HG03442 (cell line): ENCODE results near the gene TMEM252.

Experiments
- ATAC-seq: cut with Tn5 transposase; IDR thresholded peaks from one replicate; pipeline ENCODE4 v1.9.1; 2021; ENCODE audit warnings: mild to moderate bottlenecking, moderate library complexity; ENCODE audit not compliant: unreplicated experiment

The TMEM252 gene

DNA sequence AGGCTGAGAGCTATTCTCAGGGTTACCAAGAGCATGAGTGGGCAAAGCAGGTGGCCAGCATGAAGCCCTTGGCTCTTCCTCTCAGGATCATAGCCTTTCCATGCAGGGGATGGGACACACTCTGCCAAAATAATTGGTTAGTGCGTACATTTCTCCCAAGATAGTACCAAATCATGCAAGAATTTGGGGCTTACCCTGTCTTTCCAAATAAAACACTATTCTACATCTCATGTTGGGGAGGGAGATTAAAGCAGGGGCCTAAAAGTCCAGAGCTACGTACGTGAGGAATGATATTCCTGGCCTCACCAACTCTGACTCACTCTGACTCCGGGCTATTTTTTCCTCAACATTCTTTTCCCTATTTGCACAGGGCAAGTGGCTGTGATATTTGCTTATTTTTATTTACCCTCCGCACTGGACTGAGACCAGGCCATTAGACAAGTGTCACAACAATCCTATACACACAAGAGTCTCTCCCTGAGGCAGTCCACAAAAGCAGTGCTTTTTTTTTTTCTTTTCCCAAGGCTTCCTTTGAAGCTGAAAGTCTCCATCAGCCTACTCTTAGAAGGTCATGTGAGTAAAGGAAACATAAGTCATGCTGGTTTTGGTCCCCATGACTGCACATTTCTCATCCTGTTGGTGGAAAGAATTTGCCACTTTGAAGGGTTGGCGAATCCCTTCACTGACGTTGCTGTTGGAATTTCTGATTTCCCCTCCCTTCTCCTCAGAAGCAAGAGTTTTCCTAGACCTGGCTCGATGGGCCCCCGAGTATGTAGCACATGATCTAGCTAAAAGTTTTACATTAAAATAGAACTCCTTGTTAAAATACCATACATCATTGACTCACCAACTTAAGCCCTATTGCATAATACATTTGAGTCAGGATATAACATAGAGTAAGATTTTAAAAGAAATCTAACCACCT lies 40.0 kb downstream of the TMEM252 start:
- ATAC-seq, result no peak

DNA sequence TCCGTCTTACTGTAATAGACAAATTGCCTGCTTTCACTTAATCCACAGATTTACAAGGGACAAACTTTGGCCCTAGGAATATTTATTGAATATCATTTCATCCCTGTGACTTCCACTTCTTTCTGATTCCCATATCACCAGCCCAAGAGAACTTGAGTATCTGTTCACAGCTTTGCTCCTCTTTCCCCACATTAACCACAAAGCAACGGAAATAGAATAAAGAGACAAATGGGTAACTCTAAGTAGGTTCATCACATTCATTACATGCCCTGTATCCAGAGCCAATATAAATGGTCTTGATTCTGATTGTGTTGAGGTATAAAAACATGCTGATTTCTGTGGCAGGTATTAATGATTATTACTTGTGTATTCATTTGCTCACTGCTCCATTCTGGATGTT lies 41.9 kb downstream of the TMEM252 start:
- no peak for ATAC-seq

DNA sequence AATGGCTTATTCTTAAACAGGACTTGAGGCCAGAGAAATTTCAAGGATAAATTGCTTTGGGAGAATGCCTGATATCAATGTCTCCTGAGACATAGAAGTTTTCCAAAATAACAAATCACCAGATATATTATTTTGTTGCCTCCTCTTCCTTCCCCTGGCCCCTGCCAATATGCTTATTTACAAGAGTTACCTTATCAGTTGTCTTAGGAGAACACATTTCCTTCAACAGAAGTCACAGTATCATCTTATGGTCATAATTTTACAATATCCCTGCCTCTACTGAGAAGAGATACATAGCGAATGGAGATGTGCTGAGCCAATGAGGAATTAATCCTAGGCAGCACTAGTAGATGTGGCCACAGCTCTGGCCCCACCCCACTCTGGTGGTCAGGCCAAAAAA lies 43.1 kb downstream of the TMEM252 start:
- ATAC-seq, result no peak

DNA sequence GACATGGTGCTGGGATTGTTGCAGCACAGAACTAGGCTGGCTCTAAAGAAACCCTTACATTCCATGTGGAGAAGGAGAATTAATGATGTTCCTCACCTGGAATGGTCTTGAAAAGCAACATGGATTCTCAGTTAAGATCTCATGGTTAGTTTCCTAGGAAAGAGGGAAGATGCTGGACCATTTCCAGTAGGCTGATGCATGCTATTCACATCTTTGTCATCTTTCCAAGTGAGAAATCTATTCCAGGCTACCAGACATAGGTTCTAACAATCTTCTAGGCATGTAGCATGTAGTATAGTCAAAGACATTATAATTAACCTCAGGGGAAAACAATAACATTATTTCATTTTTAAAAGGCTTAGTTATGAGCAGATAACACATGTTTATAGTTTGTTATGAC lies 44.3 kb downstream of the TMEM252 start:
- ATAC-seq, result no peak

DNA sequence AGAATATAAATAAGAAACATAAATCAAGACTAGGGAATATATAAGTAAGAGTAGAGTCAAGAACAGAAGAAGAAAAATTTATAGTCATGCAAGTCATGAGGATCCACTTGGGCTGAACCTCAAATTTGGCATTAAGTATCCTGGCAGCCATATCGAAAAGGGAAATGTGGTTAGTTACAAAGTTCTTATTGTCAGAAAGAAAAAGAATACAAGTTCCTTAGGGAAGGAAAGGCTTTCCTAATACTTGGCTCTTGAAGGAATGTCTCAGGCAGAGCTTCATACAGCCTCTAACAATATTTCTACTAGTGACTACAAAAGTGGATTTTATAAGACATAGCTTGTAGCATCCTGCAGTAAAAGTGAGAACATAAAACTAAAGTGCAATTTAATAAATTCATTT lies 45.4 kb downstream of the TMEM252 start:
- ATAC-seq, result no peak

DNA sequence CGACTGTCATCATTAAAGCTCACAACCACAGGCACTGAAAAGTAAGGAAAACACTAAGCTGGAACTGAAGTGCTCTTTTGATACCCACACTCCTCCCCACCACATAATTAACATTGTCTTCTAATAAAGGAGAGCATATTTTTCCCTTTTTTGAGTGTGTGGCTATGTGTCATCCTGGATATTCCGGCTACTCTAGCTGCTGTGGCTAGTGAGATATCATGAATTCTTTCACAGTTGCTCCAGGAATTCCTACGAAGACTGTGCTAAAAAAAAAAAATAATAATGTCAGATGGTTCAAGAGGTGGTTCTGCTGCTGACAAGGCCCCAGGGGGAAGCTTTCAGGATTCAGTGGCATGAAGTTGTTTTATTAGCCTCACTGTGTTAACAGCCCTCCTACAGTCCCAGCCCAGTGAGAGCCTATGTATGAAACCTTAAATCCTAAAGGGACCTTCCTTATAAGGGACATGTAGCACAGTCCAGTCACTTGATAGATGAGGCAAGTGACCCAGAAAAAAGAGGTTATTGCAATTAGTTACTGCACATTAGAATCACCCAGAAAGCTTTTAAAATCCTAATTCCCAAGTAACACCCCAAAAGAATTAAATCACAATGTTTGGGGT lies 46.6 kb downstream of the TMEM252 start:
- no peak for ATAC-seq

DNA sequence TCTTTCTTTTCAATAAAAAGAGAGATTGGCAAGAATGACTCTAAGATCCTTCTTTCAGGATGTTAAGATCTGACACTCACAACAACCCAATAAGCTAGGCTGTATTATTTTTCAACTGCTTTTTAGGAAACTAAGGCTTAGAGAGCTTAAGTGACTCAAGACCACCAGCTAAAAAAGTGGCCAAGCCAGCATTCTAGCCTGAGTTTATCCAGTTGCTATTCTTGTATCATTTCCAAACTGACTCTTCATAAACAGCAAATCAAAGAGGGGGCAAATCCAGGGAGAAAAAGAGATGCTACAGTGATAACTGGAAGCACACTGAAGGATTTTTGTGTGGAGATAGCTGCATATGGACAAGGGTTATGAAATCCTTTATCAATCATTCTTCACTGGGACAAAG lies 47.1 kb downstream of the TMEM252 start:
- ATAC-seq, result no peak

DNA sequence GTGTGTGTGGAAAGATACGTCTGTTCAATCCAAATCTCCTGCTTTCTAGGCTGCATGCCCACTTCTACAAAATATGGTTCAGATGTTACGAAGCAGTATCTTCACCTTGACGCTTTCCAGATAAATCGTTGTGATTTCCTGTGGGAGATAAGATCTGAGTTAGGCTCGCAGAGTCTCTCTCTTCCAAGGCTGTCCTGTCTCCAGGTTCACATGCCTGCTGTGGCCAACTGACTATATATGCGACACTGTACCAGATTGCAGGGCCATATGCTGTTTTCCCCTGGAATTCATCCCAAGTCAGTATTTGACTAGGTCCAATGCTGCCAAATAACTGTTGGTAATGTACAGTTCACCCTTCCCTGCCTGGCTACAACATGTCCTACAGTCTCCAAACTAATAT lies 47.9 kb downstream of the TMEM252 start:
- ATAC-seq, result no peak

DNA sequence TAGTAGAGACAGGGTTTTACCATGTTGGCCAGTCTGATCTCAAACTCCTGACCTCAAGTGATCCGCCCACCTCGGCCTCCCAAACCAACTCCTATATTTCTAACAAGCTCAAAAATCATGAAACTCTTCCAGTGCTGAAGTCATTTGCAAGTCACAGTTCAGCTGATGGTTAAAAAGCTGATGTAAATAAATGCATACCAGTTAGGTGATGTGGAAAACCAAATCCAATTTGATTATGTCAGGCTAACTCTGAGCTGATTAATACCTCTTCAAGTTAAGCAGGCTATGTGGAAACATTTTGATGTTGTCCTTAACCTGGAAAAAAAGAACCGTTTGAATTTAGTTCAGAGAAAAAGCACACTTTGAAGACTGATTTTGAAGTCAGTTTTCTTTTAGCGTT lies 51.0 kb downstream of the TMEM252 start:
- ATAC-seq, result no peak

DNA sequence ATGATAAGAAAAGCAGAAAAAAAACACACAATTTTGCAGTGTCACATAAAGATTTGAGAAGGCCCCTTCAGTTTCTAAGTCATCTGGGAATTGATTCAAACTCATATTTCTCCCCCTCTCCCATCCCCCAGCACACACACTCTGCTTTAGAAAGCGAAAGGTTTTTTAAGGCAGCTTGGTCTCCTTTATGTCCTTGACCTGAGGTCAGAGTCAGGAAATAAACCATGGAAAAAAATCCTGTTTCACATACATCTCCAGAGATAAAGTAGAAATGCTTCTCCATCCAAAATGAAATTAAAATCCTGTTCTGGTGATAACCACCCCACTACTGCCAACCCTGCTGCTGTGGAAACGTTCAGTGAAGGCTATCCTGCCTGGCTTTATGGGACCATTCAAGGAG lies 52.6 kb downstream of the TMEM252 start:
- no peak for ATAC-seq
